GM19240 (cell line): ENCODE data around the gene PGA3.
A peak's percentile ranks its signal among the peaks of the same experiment; 100 is the strongest.
"Not testable (repeated sequence)": the region's sequence is repeated elsewhere in the genome, so short reads cannot be mapped to it uniquely, and the experiment has no call there.

Experiments used
- DNase-seq: peaks from one replicate; pipeline ENCODE4 v3.0.0; 2011; ENCODE audit warnings: low spot score; ENCODE audit not compliant: insufficient read length

PGA3 gene

GRCh38 chr11:61248071-61248470 is 44.8 kb downstream of the PGA3 start:
- DNase-seq, result not testable (repeated sequence)

- DNase-seq, result not testable (repeated sequence)
These were observed 45.9 kb downstream of the PGA3 start for GRCh38 chr11:61249201-61249600.

GRCh38 chr11:61250796-61251765 is 47.8 kb downstream of the PGA3 start:
- DNase-seq, result not testable (repeated sequence)

GRCh38 chr11:61252332-61252731 is 49.0 kb downstream of the PGA3 start:
- not testable (repeated sequence) for DNase-seq

GRCh38 chr11:61254403-61255025 is 51.2 kb downstream of the PGA3 start:
- peak; percentile 92 for DNase-seq

GRCh38 chr11:61256710-61257482 is 53.6 kb downstream of the PGA3 start:
- DNase-seq, result no peak

- DNase-seq, result no peak
These were observed 55.2 kb downstream of the PGA3 start for GRCh38 chr11:61258546-61258945.

- DNase-seq, result no peak
These were observed 56.0 kb downstream of the PGA3 start for GRCh38 chr11:61259363-61259762.
